Peyer's patch (tissue), 4 donors: Measurements from ENCODE around the gene CDH2.

Experiments used
- POLR2A ChIP-seq, 2 donors: fragments of 450-650 bp; IDR thresholded peaks; one replicate each; pipeline ENCODE4 v1.5.1; 2017; ENCODE audit warnings: antibody characterized with exemption in 2 of 2, mild to moderate bottlenecking in 2 of 2, moderate library complexity in 2 of 2
- TF ChIP-seq, protein P1 (sequence below), 6 experiments: fragments of 450-650 bp in 4 of 6; fragments of 200-600 bp in 2 of 6; sonication (generic) in 1 of 6; IDR thresholded peaks; one replicate each; pipeline ENCODE4 v1.5.1; 2017 to 2019; ENCODE audit warnings: antibody characterized with exemption in 6 of 6, mild to moderate bottlenecking in 3 of 6, moderate library complexity in 1 of 6

DNA sequence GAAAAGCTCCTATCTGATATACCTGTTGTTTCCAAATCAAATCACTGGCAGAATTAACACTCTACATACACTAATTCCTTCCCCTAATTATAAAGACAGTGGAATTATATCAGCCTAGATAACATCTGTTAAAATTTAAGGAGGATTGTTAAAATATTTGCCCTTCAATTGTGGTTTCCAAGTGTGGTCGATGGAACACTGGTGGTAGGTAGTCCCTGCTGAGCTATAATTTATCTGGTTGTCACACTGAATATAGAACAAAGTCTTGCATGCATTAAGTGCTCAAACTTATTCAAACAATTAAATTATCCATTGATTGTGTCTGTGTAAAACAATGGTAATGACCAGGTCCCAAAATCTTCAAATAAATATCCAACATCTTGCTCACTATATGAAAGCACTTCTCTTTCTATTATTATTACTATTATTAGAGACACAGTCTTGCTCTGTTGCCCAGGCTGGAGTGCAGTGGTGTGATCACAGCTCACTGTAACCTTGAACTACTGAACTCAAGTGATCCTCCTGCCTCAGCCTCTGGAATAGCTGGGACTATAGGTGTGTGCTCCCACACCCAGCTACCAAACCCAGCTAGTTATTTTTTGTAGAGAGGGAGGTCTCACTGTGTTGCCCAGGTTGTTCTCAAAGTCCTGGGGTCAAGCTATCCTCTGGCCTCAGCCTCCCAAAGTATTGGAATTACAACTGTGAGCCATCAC is 12.0 kb downstream of the CDH2 start:
- TF ChIP-seq, protein P1, sequence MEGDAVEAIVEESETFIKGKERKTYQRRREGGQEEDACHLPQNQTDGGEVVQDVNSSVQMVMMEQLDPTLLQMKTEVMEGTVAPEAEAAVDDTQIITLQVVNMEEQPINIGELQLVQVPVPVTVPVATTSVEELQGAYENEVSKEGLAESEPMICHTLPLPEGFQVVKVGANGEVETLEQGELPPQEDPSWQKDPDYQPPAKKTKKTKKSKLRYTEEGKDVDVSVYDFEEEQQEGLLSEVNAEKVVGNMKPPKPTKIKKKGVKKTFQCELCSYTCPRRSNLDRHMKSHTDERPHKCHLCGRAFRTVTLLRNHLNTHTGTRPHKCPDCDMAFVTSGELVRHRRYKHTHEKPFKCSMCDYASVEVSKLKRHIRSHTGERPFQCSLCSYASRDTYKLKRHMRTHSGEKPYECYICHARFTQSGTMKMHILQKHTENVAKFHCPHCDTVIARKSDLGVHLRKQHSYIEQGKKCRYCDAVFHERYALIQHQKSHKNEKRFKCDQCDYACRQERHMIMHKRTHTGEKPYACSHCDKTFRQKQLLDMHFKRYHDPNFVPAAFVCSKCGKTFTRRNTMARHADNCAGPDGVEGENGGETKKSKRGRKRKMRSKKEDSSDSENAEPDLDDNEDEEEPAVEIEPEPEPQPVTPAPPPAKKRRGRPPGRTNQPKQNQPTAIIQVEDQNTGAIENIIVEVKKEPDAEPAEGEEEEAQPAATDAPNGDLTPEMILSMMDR (IDR thresholded peaks at IDR 0.05), result no peak
- TF ChIP-seq POLR2A (IDR thresholded peaks at IDR 0.05), result no peak
